ENCODE data around the gene TCF15.
"Not testable (repeated sequence)": the region's sequence is repeated elsewhere in the genome, so short reads cannot be mapped to it uniquely, and the experiment has no call there.

The TCF15 gene

GRCh38 chr20:642013-642397 is 31.9 kb upstream of the TCF15 start:
- not testable (repeated sequence) for DNase-seq

- no peak for DNase-seq
These were observed 31.4 kb upstream of the TCF15 start for GRCh38 chr20:641516-641875.

GRCh38 chr20:640674-641515 is 30.8 kb upstream of the TCF15 start:
- no peak for DNase-seq

- no peak for DNase-seq
These were observed 28.5 kb upstream of the TCF15 start for GRCh38 chr20:638579-638978.

- no peak for DNase-seq
These were observed 27.4 kb upstream of the TCF15 start for GRCh38 chr20:637559-637958.

- no peak for DNase-seq
These were observed 25.8 kb upstream of the TCF15 start for GRCh38 chr20:635893-636338.

GRCh38 chr20:635028-635892 is 25.2 kb upstream of the TCF15 start:
- no peak for DNase-seq

GRCh38 chr20:634148-634925 is 24.2 kb upstream of the TCF15 start:
- no peak for DNase-seq

GRCh38 chr20:631101-631500 is 21.0 kb upstream of the TCF15 start:
- no peak for DNase-seq

GRCh38 chr20:626579-626978 is 16.5 kb upstream of the TCF15 start:
- no peak for DNase-seq

- DNase-seq = peak; percentile 37
These were observed 15.3 kb upstream of the TCF15 start for GRCh38 chr20:625360-625932.

GRCh38 chr20:623704-624103 is 13.6 kb upstream of the TCF15 start:
- no peak for DNase-seq

GRCh38 chr20:623021-623420 is 12.9 kb upstream of the TCF15 start:
- no peak for DNase-seq

- no peak for DNase-seq
These were observed 12.1 kb upstream of the TCF15 start for GRCh38 chr20:622161-622560.

- peak; percentile 58 for DNase-seq
These were observed 11.1 kb upstream of the TCF15 start for GRCh38 chr20:621125-621756.

GRCh38 chr20:620246-620645 is 10.1 kb upstream of the TCF15 start:
- no peak for DNase-seq

GRCh38 chr20:618980-619379 is 8.9 kb upstream of the TCF15 start:
- no peak for DNase-seq

GRCh38 chr20:617934-618690 is 8.0 kb upstream of the TCF15 start:
- DNase-seq = no peak

GRCh38 chr20:615514-615913 is 5.4 kb upstream of the TCF15 start:
- peak; percentile 7 for DNase-seq

- no peak for DNase-seq
These were observed 1.7 kb upstream of the TCF15 start for GRCh38 chr20:611843-612185.

- no peak for DNase-seq
These were observed 1.1 kb upstream of the TCF15 start for GRCh38 chr20:611047-611842.
